ENCODE data around the gene LMO4.

DNA sequence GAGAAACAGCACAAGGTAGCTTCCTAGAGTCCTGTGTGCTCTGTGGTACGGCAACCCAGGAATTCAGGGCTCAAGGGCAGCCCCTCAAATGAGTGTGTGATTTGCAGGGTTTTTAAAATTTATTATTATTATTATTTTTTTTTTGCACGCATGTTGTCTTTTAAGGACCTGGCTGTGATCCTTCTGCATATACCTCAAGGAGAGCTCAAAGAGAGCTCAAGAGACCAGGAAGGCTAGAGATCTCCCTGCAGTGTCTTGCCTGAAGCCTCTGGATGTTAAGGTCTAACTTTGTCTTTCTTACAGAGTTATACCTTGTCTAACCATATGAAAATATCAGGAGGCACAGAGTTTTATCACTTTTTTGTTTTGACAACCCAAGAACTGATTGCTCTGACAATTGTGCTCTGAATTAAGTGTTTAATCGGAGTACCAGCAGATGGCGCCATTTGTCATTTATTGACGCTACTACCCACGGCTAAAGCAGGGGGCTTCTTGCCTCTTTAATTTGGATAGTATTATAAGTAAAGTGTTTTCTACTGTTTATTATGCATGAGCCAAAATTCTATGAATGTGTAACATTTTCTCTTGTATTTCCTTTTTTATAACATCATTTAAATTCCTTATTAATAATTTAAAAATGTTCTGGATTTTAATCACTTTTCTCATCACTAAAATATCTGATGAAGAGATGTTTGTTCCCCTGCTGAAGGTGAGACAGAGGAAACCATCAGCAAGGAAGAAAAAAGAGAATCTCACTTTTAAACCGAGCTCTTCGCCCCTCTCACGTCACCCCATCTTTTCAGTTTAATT lies 35.8 kb upstream of the LMO4 start:
- TF ChIP-seq, protein P1, sequence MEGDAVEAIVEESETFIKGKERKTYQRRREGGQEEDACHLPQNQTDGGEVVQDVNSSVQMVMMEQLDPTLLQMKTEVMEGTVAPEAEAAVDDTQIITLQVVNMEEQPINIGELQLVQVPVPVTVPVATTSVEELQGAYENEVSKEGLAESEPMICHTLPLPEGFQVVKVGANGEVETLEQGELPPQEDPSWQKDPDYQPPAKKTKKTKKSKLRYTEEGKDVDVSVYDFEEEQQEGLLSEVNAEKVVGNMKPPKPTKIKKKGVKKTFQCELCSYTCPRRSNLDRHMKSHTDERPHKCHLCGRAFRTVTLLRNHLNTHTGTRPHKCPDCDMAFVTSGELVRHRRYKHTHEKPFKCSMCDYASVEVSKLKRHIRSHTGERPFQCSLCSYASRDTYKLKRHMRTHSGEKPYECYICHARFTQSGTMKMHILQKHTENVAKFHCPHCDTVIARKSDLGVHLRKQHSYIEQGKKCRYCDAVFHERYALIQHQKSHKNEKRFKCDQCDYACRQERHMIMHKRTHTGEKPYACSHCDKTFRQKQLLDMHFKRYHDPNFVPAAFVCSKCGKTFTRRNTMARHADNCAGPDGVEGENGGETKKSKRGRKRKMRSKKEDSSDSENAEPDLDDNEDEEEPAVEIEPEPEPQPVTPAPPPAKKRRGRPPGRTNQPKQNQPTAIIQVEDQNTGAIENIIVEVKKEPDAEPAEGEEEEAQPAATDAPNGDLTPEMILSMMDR (IDR thresholded peaks at IDR 0.05; ENCODE audit: low read length) = peak; percentile 84
- no peak for TF ChIP-seq EZH2 (IDR thresholded peaks at IDR 0.05; ENCODE audit: borderline replicate concordance, low read length)
